HG02763 (cell line): ENCODE results near the gene SPRTN.

Source experiments
- ATAC-seq: cut with Tn5 transposase; IDR thresholded peaks from one replicate; pipeline ENCODE4 v1.9.1; 2021; ENCODE audit warnings: mild to moderate bottlenecking, moderate library complexity; ENCODE audit not compliant: unreplicated experiment

SPRTN gene

DNA sequence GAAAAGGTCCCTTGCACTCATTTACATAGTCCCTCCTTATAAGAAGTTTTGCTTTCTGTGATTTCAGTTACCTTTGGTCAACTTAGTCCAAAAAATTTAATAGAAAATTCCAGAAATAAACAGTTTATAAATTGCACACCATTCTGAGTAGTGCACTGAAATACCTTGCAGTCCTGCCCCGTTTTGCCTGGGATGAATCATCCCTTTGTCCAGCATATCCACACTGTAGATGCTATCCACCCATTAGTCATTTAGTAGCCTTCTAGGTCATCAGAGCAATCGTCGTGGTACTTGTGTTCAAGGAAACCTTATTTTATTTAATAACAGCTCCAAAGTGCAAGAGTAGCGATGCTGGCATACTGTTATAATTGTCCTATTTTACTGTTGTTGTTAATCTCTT, 38.0 kb downstream of the SPRTN start:
- ATAC-seq: no peak

DNA sequence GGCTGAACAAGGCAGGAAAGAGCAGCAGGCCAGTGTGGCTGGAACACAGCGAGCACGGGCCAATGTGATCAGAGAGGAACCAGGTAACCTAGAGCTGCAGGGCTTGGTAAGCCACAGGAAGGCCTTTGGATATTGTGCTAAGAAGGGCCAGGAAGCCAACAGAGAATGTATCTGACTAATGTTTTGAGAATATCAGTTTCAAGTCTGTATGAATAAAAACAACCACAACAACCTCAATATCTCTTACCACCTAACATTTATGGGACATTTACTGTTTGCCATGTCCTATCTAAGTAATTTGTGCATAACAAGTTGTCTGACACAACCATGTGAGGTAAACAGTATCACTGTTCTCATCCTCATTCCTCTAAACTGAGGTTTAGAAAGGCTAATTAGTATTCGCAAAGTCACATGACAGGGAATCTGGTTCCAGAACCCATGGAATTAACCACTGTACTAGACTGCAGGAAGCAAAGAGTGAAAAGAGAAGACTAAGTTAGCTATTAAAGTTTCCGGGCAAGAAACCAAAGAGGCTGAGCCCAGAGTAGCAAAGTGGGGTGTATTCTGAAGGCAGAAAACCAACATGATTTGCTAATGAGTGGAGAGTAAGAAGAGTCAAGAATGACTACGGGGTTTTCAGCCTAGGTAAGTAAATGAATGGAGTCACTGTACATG, 38.9 kb downstream of the SPRTN start:
- ATAC-seq: peak; percentile 45

DNA sequence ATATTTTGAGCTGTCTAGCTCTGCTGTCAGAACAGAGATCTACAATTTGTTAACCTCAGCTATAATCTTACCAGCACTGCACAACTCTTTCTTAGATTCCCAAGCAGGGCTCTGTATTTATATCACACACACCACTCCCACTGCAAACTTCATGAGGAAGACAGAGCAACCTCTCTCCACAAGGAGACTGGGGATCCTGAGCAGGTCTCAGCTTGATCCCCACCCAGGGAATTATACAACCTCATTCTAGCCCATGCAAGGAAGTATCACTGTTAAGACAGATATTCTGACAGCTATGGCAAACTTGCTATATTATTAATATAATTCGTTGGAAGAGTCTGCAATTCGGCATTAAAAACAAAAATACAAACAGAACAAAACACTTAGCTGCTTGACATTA, 43.6 kb downstream of the SPRTN start:
- no peak for ATAC-seq

DNA sequence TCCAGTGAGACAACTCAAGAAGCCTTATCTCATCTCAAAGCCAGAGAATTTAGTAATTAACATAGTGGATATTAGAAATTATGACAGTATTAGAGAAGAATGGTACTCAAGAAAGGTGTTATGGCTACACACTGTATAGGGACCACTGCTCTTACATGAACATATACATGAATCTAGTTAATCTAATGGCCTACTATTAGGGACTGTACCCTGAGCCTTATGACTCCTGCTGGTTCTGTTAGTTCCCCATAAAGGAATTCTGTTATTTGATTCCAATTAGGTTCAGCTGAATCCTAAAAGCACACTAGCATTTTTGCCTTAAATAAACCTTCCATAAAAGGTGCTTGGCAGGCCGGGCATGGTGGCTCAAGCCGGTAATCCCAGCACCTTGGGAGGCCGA, 44.3 kb downstream of the SPRTN start:
- ATAC-seq: no peak

DNA sequence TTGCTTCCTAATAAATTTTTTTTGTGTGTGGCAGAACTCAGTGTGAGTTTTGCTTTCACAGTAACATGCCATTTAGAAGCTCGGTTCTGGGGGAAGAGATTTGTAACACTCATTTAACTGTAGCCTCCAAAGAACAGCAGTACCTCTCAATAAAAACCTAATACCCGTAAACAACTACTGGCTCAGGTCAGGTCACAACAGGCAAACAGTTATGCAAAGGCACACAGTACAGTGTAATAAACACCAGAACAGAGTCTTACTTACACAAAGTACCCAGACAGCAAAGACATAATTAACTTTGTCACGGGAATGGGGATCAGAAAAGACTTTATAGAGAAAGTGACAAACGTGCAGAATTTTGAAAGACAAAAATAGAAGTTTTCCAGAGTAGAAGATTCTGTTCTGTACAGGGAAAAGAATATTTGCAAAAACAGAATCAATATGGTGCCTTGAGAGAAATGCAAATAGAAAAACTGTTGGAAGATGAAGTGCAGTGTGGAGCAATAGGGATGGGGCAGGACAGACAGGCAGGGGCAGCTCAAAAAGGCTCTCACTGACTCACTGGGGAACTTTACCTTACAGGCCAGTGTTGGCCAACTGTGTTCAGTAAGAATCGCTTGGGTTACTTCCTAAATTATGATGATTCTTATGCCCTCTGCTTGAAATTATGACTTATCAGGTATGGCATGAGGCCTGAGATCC, 45.2 kb downstream of the SPRTN start:
- no peak for ATAC-seq

DNA sequence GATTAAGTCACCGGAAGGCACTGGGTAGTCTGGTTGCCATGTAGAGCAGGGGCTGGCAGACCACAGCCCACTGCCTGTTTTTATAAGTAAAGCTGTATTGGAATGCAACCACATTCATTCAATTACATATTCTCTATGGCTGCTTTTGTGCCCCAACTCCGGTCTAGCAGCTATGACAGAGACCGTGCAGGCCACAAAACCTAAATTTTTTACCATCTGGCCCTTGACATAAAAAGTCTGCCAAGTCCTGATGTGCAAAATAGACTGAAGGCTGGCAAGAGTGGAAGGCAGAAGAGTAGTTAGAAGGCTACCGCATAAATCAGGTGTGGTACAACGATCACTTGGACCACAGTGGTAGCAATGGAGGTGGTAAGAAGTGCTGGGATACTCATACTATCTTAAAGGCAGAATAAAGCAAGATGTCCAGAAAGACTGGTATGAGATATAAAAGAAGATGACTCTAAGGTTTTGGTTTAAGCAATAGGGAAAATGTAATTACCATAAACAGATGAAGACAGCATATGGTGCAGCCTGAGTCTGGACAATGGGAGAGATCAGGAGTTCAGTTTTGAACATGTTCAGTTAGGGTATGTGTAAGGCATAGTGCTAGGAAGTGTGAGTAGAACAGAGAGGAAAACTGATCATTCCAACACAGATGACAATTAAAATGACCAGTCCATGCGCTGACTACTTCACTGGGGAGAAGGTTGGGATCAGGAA, 46.8 kb downstream of the SPRTN start:
- no peak for ATAC-seq

DNA sequence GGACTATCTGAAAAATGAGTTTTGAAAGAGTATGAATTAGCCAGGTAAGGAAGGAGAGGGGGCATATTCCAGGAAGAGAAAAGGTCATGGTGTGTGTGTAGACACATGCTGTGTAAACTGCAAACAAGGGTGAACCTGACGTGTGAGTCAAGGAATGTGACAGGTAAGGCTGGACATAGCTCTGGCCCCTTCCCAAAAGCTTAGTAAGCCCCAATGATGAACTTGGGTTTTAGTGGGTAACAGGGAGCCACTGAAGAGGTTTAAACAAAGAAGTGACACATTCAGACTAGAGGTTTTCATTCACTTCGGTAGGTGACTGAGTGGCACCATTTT, 47.3 kb downstream of the SPRTN start:
- ATAC-seq: no peak

DNA sequence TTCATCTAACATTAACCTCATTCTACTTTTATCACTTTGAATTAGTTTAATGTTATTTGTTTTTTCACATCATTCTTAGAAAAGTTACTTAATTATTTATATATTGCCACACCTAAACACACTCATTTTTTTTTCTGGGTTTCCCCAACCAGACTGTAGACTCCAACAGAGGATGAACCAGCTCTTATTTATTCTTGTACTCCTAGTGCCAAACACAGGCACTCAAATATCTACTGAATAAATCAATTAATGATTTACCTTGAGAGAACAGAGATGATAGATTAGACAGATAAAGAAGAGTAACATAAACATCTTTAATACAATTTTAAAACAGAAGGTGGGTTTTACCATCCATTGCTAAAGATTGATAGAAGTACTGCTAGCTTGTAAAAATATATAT, 48.4 kb downstream of the SPRTN start:
- ATAC-seq: no peak

DNA sequence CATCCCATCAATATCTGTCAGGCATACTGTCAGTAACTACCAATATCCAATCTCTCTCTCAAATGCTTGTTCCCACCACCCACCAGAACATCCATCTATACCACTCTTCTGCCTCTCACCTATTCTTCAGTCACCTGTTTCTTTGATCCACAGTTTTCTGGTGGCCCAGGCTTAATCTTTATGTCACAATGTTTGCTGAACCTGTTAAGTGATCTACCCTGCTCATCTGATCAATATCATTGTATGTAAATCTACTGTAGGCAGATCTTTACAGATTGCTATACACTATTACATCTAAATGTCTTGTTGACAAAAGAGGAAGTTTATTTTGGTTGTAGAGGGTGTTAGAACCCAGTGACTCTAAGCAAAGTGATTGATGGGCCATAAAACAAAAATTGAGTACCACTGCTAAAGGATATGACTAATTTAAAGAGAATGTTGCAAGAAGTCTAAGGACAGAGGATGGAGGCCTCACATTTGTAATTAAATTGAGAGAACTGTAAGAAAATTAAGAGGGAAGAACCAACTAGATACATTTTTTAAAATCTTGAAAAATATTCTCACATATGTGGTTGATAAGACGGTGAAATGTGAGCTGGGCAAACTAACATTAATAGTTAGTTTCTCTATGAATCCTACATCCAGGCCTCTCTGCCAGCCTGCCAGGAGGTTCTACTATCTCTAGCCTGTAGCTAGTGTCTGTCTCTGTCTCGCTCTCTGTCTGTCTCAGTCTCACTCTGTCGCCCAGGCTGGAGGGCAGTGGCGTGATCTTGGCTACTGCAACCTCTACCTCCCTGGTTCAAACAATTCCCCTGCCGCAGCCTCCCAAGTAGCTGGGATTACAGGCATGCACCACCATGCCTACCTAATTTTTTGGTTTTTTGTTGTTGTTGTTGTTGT, 49.9 kb downstream of the SPRTN start:
- no peak for ATAC-seq

DNA sequence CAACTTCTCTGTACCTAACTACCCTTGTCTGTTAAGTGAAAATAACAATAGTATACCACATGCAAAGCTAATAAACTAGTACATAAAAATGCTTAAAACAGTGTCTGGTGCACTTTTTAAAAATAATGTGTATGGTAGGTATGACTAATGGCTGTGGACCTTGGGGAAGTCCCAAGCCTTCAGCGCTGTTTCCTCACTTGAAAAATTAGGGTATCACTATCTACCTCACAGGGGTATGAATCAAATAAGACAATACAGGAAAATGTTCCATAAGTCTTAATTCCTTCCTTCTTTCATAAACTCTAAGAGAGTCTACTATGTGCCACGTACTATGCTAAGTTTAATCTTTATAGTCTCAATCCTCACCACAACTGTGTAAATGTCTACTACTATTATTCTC, 52.0 kb downstream of the SPRTN start:
- no peak for ATAC-seq

DNA sequence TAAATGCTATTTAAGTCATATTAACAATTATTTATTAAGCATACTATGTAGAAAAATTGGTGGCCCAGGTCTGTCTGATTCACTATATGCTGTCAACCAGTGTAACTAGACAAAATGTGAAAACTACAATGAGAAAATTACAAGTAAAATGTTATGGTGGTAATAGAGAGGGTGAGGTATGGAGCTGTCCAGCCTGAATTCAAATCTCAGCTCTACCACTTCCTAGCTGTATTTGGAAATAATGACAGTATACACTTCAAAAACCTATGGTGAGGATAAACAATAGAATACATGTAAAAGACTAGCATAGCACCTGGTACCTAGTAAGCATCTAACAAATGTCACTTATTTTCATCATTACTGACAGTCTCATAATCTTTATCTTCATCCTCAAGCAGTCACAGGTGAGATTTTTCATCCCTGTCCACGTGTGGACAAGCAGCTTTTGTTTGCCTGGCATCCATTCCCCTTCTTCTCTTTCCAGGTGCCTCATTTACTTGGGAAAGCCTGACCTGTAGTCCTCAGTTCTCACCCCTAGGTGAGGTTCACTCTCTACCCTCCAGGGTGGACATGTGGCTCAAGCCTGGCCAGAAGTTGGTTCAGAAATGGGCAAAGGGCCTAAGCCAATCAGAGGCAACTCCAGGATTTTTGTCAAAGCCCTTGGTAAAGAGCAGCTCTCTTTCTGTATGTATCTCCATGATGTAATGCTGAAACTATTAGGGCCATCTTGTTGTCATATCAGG, 54.5 kb downstream of the SPRTN start:
- no peak for ATAC-seq

DNA sequence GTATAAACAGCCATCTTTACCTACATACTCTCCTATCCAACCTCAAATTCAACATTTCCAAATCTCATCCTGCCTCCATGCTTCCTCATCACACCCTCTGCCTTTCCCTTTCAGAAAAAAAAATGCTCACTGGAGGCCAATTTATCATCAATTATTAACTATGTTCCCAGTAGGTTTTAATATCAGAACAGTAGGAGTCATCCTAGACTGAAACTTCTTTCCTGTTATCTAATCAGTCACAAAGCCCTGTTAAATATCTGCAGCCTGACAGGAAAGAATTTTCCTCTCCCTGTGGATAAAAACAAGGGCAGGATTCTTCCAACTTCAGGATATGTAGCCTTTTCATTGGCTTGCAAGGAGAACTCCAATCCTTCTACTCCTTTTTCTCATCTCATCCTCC, 55.6 kb downstream of the SPRTN start:
- ATAC-seq: no peak

DNA sequence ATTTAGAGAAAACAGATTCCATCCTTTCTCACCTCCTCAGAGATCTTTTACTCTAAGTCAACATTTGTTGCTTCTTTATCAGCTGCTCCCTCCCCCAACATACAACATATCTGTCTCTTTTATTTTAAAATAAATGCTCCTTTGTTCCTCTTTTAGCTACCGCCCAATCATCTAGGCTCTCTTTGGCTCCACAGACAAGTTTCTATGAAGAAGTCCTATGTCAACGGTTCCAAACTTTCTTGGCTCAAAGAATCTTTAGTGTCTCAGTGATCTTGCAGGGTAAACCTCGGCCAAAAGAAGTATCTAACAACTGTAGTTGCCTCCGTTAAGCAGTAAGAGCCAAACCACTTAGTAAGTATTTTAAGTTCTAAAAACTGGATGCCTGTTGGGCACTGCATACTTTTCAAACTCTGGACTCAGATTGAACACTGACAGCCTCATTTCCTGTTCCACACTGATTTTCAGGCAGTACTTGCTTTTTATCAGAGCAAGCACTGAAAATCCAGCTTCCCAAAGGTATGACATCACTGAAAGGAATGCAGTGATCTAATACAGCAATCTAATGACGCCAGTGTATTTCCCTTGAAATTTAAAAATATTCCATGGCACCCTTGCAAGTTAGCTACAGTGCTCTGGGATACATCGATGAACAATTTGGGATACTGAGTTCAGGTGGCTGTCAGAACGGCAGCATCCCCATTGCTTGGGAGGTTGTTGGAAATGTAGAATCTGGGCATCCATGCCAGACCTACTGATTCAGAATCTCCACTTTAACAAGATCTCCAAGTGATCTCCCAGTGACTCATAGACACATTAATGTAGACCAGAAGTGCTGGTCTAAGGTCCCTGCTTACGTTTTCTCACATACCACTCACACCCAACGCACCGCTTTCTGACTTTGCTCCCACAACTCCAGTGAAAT, 57.2 kb downstream of the SPRTN start:
- ATAC-seq: no peak

DNA sequence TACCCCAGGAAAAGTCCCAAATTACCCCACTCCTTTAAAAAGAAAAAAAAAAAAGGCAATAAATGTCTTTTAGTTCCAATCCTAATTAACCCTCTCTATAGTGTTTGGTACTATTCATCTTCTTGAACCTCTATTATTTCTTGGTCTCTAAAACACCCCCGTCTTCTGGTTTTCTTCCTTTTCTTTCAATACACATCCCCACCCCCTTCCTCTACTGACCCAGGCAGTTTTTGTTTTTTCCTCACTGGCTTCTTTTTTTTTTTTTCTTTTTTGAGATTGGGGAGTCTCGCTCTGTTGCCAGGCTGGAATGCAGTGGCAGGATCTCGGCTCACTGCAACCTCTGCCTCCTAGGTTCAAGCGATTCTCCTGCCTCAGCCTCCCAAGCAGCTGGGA, 57.9 kb downstream of the SPRTN start:
- ATAC-seq: no peak

DNA sequence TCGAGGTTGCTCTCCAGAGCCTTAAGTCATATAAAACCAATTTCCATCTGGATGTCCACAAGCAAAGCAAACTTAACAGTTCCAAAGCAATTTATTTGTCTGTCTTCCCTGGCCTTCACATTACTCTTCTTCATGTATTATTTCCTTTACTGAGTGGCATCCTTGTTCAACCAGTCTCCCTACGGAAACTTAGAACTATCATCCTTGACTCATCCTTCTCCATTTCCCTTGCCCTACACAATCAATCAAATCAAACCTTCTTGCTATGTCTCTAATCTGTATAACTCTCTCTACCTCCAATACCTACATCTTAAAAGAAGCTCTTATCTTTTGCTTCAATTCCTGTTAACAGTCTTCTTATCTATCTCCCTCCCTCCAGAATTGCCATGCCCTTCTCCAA, 58.5 kb downstream of the SPRTN start:
- ATAC-seq: no peak

DNA sequence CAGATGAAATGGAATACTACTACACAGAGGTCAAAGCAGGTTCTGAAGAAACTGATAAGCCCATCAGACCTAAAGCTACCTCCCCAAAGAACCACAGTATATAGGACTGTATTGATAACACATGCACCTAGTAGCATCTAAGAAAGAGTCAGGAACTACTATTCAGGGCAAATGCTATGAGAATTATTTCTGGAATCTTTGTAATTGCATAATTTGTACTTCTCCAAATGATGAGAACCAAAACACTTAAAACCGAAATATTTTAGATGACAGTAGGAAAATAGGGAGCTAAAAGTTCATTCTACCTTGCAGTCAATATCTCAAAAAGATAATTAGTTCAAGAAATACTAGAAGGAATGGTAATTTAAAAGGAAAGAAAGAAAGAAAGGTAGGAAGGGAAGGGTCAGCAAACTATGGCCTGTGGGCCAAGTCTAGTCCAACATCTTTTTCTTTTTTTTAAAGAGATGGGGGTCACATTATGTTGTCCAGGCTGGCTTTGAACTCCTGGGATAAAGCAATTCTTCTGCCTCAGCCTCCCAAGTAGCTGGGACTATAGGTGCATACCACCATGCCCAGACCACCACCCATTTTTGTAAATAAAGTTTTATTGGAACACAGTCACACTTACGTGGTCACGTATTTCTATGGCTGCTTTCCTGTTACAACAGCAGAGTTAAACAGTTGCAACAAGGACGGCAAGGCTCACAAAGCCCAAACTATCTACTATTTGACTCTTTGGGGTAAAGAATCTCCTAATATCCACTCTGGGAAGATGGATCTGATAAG, 60.0 kb downstream of the SPRTN start:
- ATAC-seq: no peak

DNA sequence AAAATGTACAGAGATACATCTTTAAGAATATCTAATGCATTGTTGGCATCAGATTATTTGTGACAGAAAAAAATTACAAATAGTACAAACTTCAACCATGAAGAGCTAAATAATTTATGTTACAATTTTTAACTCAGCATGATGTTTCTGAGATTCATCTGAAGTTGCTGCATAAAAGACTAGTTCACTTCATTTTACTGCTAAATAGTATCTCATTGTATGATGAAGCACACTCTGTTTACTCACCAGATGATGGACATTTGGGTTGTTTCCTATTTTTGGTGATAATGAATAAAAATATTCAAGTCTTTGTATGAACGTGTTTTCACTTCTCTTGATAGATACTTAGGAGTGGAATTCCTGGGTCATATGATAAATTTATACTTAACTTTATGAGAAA, 63.4 kb downstream of the SPRTN start:
- ATAC-seq: no peak

DNA sequence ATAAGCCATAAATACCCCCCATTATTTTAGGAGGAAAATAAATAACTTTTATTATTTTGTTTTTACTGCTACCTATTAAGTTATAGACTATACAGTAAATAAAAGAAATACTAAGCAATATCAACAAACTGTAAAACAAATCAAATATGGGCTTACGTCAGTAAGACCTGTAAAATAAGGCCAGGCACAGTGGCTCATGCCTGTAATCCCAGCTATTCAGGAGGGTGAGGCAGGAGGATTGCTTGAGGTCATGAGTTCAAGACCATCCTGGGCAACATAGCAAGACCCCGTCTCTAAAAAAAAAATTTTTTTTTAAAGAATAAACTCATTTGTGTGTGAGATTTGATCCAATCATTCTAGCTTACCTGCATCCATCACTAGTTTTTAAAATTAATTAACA, 66.2 kb downstream of the SPRTN start:
- ATAC-seq: no peak
